GM18499 (cell line): Measurements from ENCODE around the gene TOMM20.

Source experiments
- ATAC-seq: cut with Tn5 transposase; IDR thresholded peaks from one replicate; pipeline ENCODE4 v1.9.1; 2021; ENCODE audit warnings: moderate number of reproducible peaks; ENCODE audit not compliant: insufficient read depth, unreplicated experiment

TOMM20 gene

DNA sequence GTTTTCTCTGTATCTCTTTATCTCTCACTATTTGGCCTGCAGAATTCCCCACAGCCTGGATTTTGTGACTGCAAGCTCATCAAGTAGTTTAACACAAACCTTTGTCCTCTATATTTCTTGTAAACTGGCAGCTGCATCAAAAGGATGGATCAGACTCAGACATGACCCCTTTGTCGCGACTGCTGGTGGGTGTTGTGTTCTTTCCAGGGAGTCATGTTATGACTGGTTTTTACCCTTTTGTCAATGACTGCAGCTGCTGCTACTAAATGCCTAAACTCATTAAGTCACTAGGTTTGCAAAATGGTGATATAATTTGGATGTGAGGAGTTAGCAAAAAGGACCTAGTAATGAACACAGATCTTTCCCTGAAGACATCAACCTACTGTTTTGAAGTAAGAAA, 10.2 kb upstream of the TOMM20 start:
- ATAC-seq = no peak

DNA sequence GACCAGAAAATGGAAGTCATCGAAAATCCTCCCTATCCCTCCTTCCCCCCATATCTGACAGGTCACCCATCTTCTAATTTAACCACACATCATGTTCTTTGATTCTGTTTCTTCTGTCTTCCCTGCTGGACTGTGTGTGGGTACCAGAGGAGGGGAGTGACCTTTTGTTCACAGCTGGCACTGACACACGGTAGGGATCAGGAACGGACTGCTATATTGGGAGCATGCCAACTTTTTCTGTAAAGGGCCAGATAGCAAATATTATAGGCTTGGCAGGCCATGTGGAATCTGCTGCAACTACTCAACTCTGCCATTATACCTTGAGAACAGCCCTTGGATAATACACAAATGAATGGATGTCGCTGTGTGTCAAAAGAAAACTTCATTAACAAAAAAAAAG, 7.5 kb upstream of the TOMM20 start:
- no peak for ATAC-seq

DNA sequence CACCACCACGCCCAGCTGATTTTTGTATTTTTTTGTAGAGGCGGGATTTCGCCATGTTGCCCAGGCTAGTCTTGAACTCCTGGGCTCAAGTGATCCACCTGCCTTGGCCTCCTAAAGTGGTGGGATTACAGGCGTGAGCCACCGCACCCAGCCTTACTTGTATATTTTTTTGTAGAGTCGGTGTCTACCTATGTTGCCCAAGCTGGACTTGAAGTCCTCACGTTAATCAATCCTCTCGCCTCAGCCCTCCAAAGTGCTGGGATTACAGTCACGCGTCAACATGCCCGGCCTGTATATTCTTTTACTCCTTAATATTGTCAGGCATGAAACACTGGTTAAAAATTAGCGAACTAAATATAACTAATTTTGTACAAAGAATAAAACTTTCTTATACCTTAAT, 5.5 kb upstream of the TOMM20 start:
- no peak for ATAC-seq

DNA sequence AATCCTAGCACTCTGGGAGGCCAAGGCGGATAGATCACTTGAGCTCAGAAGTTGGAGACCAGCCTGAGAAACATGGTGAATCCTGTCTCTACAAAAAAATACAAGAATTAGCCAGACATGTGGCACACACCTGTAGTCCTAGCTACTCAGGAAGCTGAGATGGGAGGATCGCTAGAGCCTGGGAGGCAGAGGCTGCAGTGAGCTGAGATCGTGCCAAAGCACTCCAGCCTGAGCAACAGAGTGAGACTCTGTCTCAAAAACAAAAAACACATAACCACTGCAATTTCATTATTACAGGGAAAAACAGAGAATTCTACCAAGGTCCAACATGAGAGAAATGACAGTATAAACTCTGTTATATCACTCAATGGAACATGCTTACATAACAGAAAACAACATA, 4.4 kb upstream of the TOMM20 start:
- ATAC-seq = no peak

DNA sequence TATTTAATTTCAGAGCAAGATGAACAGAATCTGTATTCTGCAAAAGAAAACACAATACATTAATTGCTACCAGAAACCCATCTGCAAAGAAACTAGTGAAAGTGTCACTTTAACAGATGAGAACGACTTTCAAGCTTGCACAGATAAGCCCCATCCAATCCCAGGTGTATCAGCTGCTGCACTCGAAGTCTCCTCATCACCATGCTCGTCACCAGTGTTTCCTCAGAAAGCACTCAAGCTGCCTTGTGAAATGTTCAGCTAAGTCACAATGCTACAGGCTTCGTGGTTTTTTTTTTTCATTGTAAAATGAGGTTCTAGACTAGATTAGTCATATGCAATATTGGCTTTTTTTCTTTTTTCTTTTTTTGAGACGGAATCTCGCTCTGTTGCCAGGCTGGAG, 3.3 kb upstream of the TOMM20 start:
- no peak for ATAC-seq

DNA sequence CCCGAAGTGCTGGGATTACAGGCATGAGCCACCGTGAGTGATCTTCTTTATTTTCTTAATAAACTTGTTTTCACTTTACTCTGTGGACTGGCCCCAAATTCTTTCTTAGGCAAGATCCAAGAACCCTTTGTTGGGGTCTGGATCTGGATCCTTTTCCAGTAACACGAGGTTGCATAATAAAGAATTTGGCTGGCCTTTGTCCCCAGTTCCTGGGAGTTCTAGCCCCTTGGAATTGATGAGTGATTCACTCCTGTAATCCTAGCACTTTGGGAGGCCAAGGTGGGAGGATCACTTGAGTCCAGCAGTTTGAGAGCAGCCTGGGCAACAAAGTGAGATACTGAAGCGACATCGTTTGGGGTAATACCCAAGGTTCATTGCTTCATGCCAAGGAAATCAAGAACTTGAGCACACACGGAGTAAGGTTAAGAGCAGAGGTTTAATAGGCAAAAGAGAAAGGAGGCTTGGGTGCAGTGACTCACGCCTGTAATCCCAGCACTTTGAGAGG, 2.2 kb upstream of the TOMM20 start:
- ATAC-seq = no peak

DNA sequence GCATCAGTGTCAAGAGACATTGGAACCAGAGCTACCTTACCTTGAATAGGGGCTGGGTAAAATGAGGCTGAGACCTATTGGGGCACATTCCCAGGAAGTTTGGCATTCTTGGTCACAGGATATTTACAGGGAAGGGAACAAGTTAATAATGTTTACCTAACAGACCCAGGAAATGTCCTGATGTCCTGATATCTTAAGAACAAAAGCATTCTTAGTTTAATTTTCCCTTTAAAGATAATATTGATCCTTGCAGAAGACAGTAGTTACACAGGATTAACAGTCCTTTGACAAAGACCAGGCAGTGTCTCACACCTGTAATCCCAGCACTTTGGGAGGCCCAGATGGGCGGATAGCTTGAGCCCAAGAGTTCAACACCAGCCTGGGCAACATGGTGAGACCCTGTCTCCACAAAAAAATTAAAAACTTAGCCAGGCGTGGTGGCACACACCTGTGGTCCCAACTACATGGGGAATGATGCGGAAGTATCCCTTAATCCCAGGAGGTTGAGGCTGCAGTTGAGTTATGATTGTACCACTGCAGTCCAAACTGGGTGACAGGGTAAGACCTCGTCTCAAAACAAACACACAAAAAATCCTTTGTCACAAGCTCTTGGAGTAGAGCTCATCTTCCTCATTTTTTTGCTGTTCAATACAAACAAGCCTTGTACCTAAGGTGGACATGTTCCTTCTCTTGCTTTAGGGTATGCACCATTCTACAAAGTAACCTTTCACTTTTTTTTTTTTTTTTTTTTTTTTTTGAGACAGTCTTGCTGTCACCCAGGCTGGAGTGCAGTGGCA, 1.3 kb upstream of the TOMM20 start:
- ATAC-seq = no peak

DNA sequence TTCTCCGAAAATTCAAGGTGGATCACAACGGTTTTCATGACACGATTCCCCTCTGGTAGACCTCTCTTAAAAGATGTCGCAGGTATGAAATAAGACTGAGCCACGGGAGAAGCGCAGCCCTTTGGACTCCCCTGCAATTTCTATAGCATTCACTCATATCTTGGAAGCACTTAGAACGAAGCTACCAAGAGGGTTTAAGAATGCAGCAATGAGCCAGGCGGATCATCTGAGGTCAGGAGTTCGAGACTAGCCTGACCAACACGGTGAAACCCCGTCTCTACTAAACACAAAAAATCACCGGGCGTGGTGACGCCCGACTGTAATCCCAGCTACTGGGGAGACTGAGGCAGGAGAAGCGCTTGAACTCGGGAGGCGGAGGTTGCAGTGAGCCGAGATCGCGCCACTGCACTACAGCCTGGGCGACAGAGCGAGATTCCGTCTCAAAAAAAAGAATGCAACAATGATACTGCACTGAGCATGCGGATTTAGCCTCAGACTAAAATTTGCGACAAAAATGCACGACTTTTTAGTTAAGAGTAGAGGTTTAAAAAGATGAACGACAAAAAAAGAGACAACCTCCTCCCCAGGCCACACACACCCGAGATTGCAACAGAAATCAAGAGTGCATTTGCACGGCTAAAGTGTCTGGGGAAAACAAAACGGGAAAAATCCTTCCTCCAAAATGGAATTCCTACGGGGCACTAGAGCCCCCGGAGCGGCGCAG, 743 bp downstream of the TOMM20 start:
- ATAC-seq = no peak

DNA sequence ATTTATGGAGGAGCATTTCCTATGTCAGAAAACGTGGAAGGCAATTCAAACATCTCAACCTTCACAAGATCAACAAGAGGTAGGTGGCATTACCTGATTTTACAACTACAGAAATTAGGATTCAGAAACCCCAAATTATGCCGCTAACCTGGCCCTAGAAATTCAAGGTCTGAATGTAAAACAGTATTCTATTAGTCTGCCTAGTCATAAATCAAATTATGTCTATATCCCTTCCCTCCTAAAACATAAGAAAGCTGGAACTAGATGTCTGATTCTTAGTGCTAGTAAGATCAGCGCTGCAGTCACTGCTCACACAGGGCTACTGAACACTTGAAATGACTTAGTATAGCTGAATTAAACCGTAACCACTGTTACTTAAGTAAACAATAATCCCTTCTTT, 1.4 kb downstream of the TOMM20 start:
- ATAC-seq = no peak

DNA sequence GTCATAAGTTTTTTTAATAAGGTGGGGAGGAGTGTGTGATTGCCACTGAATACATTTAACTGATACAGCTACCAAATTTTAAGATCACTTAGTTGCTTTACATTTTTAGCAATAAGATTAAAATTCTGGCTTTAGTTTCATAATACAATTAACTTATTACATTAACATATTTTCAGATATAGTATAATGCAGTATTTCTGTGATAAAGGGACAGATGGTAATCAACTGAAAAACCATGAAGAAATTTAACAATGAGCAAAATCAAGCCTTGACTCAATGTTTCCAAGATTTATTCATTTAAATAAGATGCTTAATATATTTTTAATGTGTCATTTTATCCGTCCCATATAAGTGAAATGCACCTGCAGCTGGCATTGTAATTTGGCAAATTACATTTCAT, 4.0 kb downstream of the TOMM20 start:
- ATAC-seq = no peak

DNA sequence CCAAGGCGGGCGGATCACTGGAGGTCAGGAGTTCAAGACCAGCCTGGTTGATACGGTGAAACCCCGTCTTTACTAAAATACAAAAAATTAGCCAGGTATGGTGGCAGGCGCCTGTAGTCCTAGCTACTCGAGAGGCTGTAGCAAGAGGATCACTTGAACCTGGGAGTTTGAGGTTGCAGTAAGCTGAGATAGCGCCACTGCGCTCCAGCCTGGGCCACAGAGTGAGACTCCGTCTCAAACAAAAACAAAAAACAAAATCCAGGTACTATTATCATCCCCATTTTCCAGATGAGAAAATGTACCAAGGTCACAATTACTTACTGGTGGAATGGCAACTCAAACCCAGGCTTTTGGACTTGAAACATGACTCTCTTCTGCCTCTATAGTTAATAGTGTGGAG, 4.5 kb downstream of the TOMM20 start:
- ATAC-seq = no peak

DNA sequence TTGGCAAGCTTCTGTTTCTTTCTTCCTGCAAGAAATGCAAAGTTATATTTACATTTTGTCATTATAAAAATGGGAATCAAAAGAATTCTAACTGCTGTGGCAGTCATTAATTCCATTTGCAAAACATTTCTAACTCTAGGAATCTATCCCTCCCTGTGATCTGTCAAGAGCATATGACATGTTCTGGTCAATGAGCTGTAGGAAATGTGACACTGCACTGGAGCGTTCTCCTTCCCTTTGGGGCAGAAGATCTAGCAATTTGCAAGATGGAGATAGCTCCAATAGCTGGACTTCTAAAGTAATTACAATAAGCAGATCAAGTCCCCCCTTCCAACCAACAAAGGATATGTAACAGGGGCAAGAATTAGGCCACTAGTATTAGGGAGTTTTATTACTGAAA, 6.3 kb downstream of the TOMM20 start:
- ATAC-seq = no peak

DNA sequence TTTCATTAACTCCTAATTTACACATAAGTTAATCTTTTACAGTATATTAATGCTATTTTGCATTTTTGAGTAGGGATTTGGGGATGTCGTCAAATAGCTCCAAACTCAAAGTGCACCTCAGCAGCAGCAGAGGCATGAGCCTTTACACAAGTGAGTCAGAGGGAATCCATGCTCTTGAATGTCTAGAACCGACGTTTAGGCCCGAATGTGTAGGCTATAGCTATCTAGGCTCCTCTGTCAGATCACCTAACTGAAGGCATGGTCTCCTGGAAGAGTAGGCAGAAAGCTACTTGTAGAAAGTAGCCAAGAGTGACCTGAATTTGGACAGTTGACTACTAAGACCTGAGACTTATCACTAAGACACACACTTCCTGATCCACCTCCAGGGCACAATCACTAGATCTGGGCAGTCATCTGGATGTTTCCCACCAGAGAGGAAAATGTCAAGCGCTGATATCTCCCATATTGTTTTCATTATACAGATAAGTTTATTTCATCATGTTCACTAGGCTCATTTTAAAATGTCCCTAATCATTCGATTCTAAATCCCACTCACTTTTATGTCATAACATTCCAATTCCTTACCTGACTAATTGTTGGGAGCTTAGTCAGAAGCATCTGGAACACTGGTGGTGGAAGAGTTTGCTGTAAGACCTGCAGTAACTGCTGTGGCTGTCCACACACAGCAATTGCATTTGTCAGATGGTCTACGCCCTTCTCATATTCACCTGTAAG, 15.3 kb downstream of the TOMM20 start:
- ATAC-seq = no peak

DNA sequence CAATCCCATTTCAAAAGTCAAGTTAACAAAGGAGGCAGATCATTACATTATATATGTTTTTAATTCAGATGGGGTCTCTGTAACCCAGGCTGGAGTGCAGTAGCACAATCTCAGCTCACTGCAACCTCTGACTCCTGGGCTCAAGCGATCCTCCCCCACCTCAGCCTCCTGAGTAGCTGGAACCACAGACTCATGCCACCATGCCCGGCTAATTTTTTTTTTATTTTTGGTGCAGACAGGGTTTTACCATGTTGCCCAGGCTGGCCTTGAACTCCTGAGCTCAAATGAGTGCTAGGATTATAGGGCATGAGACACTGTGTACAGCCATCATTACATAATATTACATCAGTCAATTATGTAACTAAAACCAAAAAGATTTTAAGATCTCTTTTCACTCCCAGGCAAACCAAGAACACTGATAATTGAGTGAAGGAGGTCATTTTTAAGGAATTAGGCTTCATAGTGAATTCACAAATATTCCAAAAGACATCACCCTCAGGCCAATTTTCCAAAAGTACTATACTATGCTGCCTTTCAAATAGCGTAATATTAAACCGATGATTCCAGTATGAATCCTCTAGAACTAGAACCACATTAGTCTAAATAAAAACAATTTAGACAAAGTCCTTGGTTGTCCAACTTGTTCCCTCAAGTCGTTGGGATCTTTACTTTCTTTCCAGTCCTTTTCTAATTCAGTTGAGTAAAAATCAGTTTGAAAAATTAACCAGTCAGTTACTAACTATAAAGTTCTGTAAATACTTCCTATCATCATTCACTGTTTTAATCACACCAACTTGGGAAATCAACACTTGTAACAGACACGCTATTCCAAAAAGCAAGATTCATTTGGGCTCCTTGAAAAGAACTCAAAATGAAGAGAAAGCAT, 16.1 kb downstream of the TOMM20 start:
- no peak for ATAC-seq

DNA sequence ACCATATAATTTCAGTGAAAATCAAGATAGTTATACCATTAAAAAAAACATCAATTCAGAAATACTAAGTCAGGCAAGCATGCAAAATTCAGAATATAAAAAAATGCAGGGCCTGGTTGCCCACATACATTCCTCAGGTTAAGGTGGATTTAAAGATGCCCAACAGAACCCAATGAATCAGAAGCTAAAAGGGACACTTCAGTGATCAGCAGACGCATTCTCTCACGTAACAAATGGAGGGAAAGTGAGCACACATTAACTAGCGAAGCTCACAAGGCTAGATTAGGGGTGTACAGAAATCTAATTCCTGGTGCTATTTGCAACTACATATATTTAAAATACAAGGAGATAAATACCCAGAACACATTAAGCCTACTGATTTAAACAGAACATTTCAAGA, 17.5 kb downstream of the TOMM20 start:
- ATAC-seq = no peak

DNA sequence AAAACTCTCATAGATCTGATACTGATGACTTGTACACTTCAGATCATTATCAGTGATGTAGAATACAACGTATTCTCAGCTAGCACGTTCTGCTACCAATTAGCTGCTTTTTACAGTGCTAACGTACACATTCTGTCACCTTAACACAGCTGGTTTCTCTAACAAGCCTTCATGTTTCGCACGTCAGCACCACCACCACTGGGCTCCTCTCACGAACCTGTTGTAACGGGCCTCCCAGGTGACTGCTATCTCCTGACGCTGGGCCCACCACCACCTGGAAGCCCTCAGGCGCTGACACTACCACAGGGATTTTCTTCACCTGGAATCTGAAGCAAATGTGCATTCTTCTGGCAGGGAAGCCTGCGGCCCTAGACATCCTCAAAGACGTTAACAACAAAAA, 19.8 kb downstream of the TOMM20 start:
- no peak for ATAC-seq

DNA sequence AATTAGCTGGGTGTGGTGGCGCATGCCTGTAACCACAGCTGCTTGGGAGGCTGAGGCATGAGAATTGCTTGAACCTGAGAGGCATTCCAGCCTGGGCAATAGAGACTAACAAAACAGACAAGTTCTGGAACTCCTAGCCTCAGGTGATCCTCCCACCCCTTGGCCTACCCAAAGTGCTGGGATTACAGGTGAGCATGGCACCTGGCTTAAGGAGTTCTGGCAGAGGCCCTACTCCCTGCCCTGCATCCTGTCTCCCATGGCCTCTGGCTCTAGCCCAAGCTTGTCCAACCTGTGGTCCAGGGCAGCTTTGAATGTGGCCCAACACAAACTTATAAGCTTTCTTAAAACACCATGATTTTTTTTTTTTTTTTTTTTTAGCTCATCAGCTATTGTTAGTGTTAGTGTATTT, 20.4 kb downstream of the TOMM20 start:
- ATAC-seq = no peak

DNA sequence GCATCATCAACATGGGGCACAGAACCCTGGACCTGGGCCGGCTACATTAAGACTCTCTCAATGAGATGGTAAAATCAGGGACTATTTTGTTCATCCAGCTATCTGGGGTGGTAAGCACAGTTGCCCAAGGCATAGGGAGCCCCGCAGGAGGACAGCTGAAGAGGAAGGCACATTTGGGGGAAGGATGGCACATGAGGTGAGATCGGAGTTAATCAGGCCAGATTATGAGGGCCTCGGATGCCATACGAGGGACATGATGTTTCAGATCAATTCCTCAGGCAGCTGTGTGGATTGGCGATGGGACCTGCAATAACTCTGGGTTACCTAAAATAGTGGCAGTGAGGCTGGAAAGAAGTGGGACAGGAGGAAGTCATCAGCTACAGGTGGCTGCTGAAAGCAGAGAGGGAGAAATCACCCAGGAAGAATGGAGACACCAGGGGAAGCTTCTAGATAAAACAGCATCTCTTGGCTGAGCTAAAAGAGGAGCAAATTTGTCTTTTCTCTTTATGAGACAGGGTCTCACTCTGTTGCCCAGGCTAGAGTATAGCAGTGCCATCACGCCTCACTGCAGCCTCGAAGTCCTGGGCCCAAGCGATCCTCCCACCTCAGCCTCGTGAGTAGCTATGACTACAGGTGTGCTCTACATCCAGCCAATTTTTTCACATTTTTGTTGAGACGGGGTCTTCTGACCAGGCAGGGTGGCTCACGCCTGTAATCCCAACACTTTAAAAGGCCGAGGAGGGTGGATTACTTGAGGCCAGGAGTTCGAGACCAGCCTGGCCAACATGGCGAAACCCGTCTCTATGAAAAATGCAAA, 21.1 kb downstream of the TOMM20 start:
- ATAC-seq = no peak

DNA sequence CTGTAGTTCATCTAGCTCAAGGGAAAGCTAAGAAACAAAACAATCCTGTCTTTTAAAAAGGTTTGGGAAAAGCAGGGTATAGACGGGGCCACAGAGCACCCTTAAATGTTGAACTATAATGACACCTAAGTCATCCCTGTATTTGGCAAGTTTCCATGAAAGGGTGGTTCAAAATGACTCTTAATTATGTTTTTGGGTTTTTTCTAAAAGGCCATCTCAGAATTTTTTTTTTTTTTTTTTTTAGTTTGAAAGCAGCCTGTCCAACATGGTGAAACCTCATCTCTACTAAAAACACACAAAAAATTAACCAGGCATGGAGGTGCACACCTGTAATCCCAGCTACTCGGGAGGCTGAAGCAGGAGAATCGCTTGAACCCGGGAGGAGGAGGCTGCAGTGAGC, 22.2 kb downstream of the TOMM20 start:
- ATAC-seq = no peak
